Type B pancreatic cell (in vitro differentiated cells): Measurements from ENCODE around the gene TFF3. TPM values are rescaled to one million over a fixed set of nuclear protein-coding genes. Genes with fewer than 3 reads are reported as not detected.
A peak's percentile ranks its signal among the peaks of the same experiment; 100 is the strongest.

Experiments
- DNase-seq: peaks from one replicate; pipeline ENCODE4 v3.0.0; 2021; ENCODE audit warnings: mixed read lengths; ENCODE audit not compliant: unreplicated experiment; ENCODE audit errors: extremely low spot score
- H3K27ac Mint-ChIP-seq: 2 replicates; pipeline ENCODE4 v1.8.0; 2021; ENCODE audit warnings: mild to moderate bottlenecking, mixed read lengths
- H3K27me3 Mint-ChIP-seq: 2 replicates; pipeline ENCODE4 v1.8.0; 2021; ENCODE audit warnings: mixed read lengths
- H3K36me3 Mint-ChIP-seq: 2 replicates; pipeline ENCODE4 v1.8.0; 2021; ENCODE audit warnings: mixed read lengths
- H3K4me1 Mint-ChIP-seq: one replicate; pipeline ENCODE4 v1.8.0; 2021; ENCODE audit warnings: mixed read lengths; ENCODE audit not compliant: unreplicated experiment
- H3K4me3 Mint-ChIP-seq: 2 replicates; pipeline ENCODE4 v1.8.0; 2021; ENCODE audit warnings: mild to moderate bottlenecking, mixed read lengths
- H3K9me3 Mint-ChIP-seq: 2 replicates; pipeline ENCODE4 v1.8.0; 2021; ENCODE audit warnings: mixed read lengths
- CTCF ChIP-seq: fragments of 200-600 bp; sonication (generic); conservative IDR thresholded peaks from 2 replicates; pipeline ENCODE4 v1.5.0; 2021; ENCODE audit warnings: antibody characterized with exemption, mild to moderate bottlenecking
- total RNA-seq: library from RNA; stranded (reverse); gene quantifications from 2 replicates; pipeline ENCODE4 v1.2.1, GENCODE V29; 2021; ENCODE audit warnings: low replicate concordance

The TFF3 gene
- total RNA-seq, 1 donor from 2014 or later, result 31.5 TPM

- Mint-ChIP-seq H3K36me3 (no peaks in the 10 kb centered on the region), H3K27me3 (peaks cover 3% of the 10 kb centered on the region), H3K4me3 (no peak overlapping the region), H3K4me1 (no peaks in the 10 kb centered on the region), H3K27ac (no peak overlapping the region), H3K9me3 (peaks cover 5% of the 10 kb centered on the region)
- DNase-seq, result no peak
- no peak for TF ChIP-seq CTCF
Observed at GRCh38 chr21:42356046-42356445, 40.8 kb upstream of the TFF3 start.

- Mint-ChIP-seq H3K4me3 (no peak overlapping the region), H3K36me3 (no peaks in the 10 kb centered on the region), H3K27ac (no peak overlapping the region), H3K4me1 (no peaks in the 10 kb centered on the region), H3K9me3 (peaks cover 5% of the 10 kb centered on the region), H3K27me3 (peaks cover 3% of the 10 kb centered on the region)
- no peak for DNase-seq
- TF ChIP-seq CTCF, result no peak
Observed at GRCh38 chr21:42353623-42354022, 38.4 kb upstream of the TFF3 start.

- TF ChIP-seq CTCF, result no peak
- no peak for DNase-seq
- no peaks in the 10 kb centered on the region for H3K4me1 Mint-ChIP-seq
- H3K36me3 Mint-ChIP-seq, result no peaks in the 10 kb centered on the region
- no peak overlapping the region for H3K4me3 Mint-ChIP-seq
- peaks cover 3% of the 10 kb centered on the region for H3K27me3 Mint-ChIP-seq
- H3K9me3 Mint-ChIP-seq, result peaks cover 5% of the 10 kb centered on the region
- no peak overlapping the region for H3K27ac Mint-ChIP-seq
Observed at GRCh38 chr21:42352441-42353095, 37.4 kb upstream of the TFF3 start.

- Mint-ChIP-seq H3K36me3 (no peaks in the 10 kb centered on the region), H3K4me1 (no peaks in the 10 kb centered on the region), H3K27ac (no peak overlapping the region), H3K4me3 (no peak overlapping the region), H3K27me3 (peaks cover 3% of the 10 kb centered on the region), H3K9me3 (peaks cover 5% of the 10 kb centered on the region)
- DNase-seq, result peak; percentile 52
- TF ChIP-seq CTCF, result no peak
Observed at GRCh38 chr21:42351626-42352440, 36.6 kb upstream of the TFF3 start.

- DNase-seq, result peak; percentile 66
- no peak for TF ChIP-seq CTCF
- H3K4me3 Mint-ChIP-seq, result no peak within 1 kb of the TSS
- no peaks in the 10 kb centered on the region for H3K4me1 Mint-ChIP-seq
- peaks cover 5% of the 10 kb centered on the region for H3K9me3 Mint-ChIP-seq
- no peak within 1 kb of the TSS for H3K27ac Mint-ChIP-seq
- H3K27me3 Mint-ChIP-seq, result peaks cover 3% of the 10 kb centered on the region
- H3K36me3 Mint-ChIP-seq, result no peaks in the 10 kb centered on the region
Observed at GRCh38 chr21:42350927-42351426, 35.8 kb upstream of the TFF3 start, which contains the start of gene TFF2. TFF2 (minus strand) TSS chr21:42350994; CDS start chr21:42350957, 37 bp downstream.
